ENCODE measurements around the gene SPART.

The SPART gene

DNA sequence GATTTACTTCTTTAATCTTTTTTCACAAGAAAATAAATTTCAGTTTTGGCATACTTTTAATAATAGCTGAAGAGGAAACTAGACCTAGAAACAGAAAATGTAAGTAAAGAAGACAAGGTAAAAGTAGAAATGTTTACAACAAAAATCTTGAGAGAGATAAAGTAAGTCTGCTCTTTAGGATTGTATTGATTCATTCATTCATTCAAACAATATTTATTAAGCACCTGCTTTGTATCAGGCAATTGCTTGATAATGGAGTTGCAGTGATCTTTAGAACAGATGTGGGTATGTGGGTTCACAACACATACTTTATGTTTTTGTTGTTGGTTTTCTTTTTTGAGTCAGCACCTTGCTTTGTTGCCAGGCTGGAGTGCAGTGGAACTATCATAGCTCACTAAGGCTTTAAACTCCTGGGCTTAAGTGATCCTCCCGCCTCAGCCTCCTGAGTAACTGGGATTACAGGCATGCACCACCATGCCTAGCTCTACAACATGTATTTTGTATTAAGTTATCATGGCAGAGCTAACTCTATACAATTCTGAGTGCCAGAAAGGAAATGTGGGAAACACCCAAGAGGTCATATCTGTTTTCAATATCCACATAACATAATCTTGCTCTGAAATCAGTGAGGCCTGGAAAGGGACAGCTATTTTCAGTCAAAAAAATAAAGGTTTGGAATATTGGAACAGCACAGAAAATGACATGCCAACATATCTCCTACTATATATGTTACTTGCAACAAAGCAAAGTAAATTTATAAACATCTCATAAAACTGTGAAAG lies 8.8 kb upstream of the SPART start:
- H3K4me3 ChIP-seq (ENCODE audit: low read length): no peak overlapping the region
- DNase-seq (ENCODE audit: low read depth): no peak
- TF ChIP-seq, protein P1, sequence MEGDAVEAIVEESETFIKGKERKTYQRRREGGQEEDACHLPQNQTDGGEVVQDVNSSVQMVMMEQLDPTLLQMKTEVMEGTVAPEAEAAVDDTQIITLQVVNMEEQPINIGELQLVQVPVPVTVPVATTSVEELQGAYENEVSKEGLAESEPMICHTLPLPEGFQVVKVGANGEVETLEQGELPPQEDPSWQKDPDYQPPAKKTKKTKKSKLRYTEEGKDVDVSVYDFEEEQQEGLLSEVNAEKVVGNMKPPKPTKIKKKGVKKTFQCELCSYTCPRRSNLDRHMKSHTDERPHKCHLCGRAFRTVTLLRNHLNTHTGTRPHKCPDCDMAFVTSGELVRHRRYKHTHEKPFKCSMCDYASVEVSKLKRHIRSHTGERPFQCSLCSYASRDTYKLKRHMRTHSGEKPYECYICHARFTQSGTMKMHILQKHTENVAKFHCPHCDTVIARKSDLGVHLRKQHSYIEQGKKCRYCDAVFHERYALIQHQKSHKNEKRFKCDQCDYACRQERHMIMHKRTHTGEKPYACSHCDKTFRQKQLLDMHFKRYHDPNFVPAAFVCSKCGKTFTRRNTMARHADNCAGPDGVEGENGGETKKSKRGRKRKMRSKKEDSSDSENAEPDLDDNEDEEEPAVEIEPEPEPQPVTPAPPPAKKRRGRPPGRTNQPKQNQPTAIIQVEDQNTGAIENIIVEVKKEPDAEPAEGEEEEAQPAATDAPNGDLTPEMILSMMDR (IDR thresholded peaks at IDR 0.05; ENCODE audit: insufficient read depth, low read depth, low read length, missing control alignments): no peak

DNA sequence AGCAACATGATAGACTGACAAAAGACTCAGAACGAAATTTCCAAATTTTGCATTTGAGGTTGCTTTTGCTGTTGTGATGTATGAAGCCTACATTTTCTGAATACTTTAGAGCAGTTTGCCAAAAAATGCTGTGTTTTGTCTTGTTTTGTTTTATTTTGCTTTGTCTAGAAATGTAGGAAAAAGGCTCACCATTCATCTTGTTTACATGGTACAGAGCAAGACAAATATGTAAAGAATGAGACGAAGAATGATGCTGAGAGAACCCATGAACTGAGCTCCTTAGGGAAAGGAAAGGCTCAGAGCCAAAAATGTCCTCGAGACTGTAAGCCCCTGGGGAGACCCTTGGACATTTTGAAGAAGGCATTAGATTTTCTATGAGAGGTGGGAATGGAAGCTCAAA lies 6.8 kb upstream of the SPART start:
- H3K4me3 ChIP-seq (ENCODE audit: low read length): no peak overlapping the region
- no peak for DNase-seq (ENCODE audit: low read depth)
- TF ChIP-seq, protein P1 (IDR thresholded peaks at IDR 0.05; ENCODE audit: insufficient read depth, low read depth, low read length, missing control alignments): no peak

DNA sequence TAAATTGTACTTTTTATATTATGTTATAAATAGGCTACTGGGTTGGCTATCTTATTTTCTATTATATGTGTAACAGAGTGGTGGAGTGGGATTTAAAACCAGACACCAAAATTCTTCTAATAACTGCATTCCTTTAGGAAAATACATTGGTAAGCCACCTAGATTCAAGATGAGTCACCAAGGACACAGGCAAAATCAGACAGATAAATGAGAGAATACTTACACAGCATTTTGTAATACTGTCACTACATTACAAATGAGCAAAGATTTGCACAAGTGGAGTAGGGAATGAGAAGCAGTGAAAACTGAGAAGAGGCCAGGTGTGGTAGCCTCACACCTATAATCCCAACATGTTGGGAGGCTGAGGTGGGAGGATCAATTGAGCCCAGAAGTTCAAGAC lies 6.2 kb upstream of the SPART start:
- TF ChIP-seq, protein P1 (IDR thresholded peaks at IDR 0.05; ENCODE audit: insufficient read depth, low read depth, low read length, missing control alignments): no peak
- peak; percentile 11 for DNase-seq (ENCODE audit: low read depth)
- H3K4me3 ChIP-seq (ENCODE audit: low read length): no peak overlapping the region

DNA sequence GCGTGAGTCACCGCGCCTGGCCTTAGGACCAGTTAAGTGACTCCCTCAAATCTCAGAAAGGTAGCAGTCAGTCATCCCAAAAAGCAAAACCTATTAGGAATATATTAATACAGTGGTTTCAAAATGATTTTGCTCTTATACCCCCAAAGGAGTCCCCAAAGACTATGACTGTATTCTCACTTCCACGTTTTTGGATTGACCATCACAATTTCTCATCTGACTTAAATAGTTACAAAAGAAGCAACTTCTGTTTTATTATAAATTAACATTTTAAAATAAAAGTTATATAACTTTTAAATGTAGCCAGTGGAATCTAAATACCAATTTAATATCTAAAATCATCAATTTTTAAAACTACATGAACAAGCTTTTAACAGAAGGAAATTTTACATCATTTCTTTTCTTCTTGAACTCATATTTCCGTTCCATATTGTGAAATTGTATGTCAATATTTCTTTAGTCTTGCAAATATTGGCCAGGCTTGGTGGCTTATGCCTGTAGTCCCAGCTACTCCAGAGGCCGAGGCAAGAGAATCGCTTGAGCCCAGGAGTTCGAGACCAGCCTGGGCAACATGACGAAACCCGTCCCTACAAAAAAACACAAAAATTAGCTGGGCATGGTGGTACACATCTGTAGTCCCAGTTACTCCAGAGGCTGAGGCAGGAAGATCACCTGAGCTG lies 1.5 kb upstream of the SPART start:
- DNase-seq (ENCODE audit: low read depth): no peak
- TF ChIP-seq, protein P1 (IDR thresholded peaks at IDR 0.05; ENCODE audit: insufficient read depth, low read depth, low read length, missing control alignments): no peak
- no peak overlapping the region for H3K4me3 ChIP-seq (ENCODE audit: low read length)

DNA sequence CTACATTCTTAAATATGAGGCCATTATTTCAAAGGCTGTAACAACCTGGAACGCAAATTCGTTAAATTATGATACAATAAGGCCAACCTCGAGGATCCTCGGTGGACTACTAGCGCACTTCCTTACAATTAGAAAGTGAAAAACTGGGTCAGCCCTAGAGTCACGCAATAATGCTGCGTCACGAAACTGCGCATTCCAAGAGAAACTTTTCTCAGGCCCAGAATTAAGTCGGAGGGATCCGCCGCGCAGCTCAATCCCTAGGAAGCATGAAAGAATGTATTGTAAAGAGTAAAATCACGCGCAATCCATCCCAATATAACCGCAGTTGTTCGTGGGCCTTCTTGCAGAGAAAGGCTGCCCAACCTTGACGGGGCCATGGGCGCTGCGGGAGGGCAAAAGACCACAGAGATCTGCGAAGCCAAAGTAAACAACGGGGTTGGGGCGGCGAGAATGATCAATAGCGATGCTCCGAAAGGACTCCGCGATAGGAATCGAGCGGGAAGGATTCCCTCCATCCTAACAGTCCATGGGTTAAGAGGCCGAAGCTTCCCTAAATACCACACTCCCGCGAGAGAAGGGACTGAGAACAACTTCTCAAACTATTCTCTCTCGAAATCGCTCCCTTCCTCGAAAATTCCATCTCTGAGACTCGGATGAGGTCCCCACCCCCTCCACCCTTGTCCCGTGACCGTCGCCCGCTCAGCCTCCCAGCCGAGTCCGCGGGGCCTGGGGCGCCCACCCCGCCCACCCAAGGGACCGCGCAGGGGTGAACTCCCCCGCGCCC lies 564 bp downstream of the SPART start:
- peak; percentile 75 for DNase-seq (ENCODE audit: low read depth)
- peak overlapping the region; percentile 87 for H3K4me3 ChIP-seq (ENCODE audit: low read length)
- TF ChIP-seq, protein P1 (IDR thresholded peaks at IDR 0.05; ENCODE audit: insufficient read depth, low read depth, low read length, missing control alignments): no peak

DNA sequence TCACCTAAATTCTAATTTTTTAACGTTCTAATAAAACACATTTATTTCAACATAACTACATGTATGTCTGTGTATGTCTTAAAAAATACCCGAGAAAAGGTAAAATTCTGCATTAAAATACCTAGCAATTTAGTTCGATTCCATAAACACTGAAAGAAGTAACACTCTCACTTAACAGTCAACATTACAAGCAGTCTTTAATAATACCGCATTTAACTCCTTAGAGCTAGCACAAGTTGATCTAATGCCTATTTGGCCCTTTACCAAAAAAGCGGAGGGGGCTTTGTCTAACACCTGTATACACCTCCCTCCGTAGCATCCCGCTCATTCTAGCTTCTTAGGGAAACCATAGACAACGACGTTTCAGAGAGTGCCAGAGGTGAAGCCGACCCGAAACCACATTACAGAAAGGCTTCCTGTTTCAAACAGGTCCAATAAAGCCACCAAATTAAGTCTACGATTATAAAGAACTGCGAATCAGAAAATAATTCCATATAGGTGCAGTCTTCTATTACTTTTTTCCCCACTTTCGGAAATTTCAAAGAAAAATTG lies 1.2 kb downstream of the SPART start:
- TF ChIP-seq, protein P1 (IDR thresholded peaks at IDR 0.05; ENCODE audit: insufficient read depth, low read depth, low read length, missing control alignments): no peak
- DNase-seq (ENCODE audit: low read depth): peak; percentile 18
- H3K4me3 ChIP-seq (ENCODE audit: low read length): peak overlapping the region; percentile 87
